K562 (cell line): ENCODE measurements around the gene SPAG16. TPM values are rescaled to one million over a fixed set of nuclear protein-coding genes. Genes with fewer than 3 reads are reported as not detected.

Experiments used
- ATAC-seq: fragments of 200-7000 bp; cut with Tn5 transposase; 3 replicates; pipeline ENCODE4 v1.9.1; 2020; ENCODE audit warnings: moderate library complexity
- BruUV-seq: library from RNA; stranded (reverse); fragments of 400-500 nt; replicated peaks from 2 replicates; lab custom pipeline; 2021; lab: Mats Ljungman, UMichigan
- CTCF ChIA-PET: fragments of 300-600 bp; formaldehyde crosslinking; extraction: SDS; loops from one replicate; lab custom pipeline; 2021; ENCODE audit warnings: low intra/inter-chr PET ratio; lab: Yijun Ruan, JAX
- POLR2A ChIA-PET: fragments of 300-600, 350-650 bp; sonication (Branson Sonifier 250); formaldehyde crosslinking; extraction: SDS; loops from one replicate; lab custom pipeline; 2021; ENCODE audit warnings: antibody characterized with exemption, inconsistent platforms; lab: Yijun Ruan, JAX
- DNase-seq, 4 experiments: peaks; one replicate each; pipeline versions ENCODE4 v3.0.0 to v3.0.0-alpha.2; 2011 to 2018; ENCODE audit warnings: low spot score in 3 of 4, mixed read lengths in 3 of 4; ENCODE audit errors: extremely low read depth in 1 of 4
- FAIRE-seq: peaks from 2 replicates; lab custom pipeline; 2011; peaks lifted over from hg19 to GRCh38; lab: Jason Lieb, UNC
- H2AFZ ChIP-seq: 2 replicates; pipeline ENCODE4 v1.6.0; 2011; ENCODE audit warnings: low read depth, low read length, control low read depth, inconsistent platforms
- H3K27ac ChIP-seq: fragments of 200-600 bp; 3 replicates; pipeline ENCODE4 v1.8.0; 2011; ENCODE audit warnings: low read depth, mild to moderate bottlenecking, control low read depth, inconsistent platforms, low read length, moderate library complexity, mixed read lengths; ENCODE audit errors: extremely low read depth
- H3K27me3 ChIP-seq, 2 experiments: fragments of 300-600 bp in 1 of 2; 2 replicates in 1 of 2; 3 replicates in 1 of 2; pipeline versions ENCODE4 v1.6.0 to v1.8.0; 2011; ENCODE audit warnings: inconsistent platforms in 2 of 2, low read length in 2 of 2, mild to moderate bottlenecking in 1 of 2, mixed read lengths in 1 of 2, moderate library complexity in 1 of 2; ENCODE audit not compliant: control insufficient read depth in 2 of 2, insufficient read depth in 2 of 2
- H3K36me3 ChIP-seq: fragments of 300-600 bp; 3 replicates; pipeline ENCODE4 v1.8.0; 2011; ENCODE audit warnings: mild to moderate bottlenecking, low read length, inconsistent platforms; ENCODE audit not compliant: control insufficient read depth, insufficient read depth
- H3K4me1 ChIP-seq, 2 experiments: fragments of 200-600 bp in 1 of 2; replicated peaks in 1 of 2; 2 replicates in 1 of 2; 3 replicates in 1 of 2; pipeline versions ENCODE4 v1.5.1 to v1.8.0; 2011; ENCODE audit warnings: inconsistent platforms in 2 of 2, low read length in 2 of 2, mild to moderate bottlenecking in 1 of 2, mixed read lengths in 1 of 2, moderate library complexity in 1 of 2; ENCODE audit not compliant: control insufficient read depth in 2 of 2, insufficient read depth in 2 of 2
- H3K4me2 ChIP-seq: 2 replicates; pipeline ENCODE4 v1.6.1; 2011; ENCODE audit warnings: low read length, control low read depth, inconsistent platforms, mixed read lengths; ENCODE audit not compliant: insufficient read depth
- H3K4me3 ChIP-seq: fragments of 200-600 bp; sonication (generic), shearing (Covaris generic); 2 replicates; pipeline ENCODE4 v1.5.1; 2016; ENCODE audit warnings: control low read depth, inconsistent platforms
- H3K79me2 ChIP-seq: fragments of 200-600 bp; 3 replicates; pipeline ENCODE4 v1.8.0; 2011; ENCODE audit warnings: low read length, inconsistent platforms; ENCODE audit not compliant: control insufficient read depth, insufficient read depth
- H3K9ac ChIP-seq, 2 experiments: 2 replicates each; pipeline versions ENCODE4 v1.6.0 to v1.6.1; 2011; ENCODE audit warnings: low read depth in 2 of 2, low read length in 2 of 2, control low read depth in 1 of 2, inconsistent platforms in 1 of 2, mild to moderate bottlenecking in 1 of 2, mixed read lengths in 1 of 2; ENCODE audit not compliant: insufficient read depth in 1 of 2
- H3K9me1 ChIP-seq: one replicate; pipeline ENCODE4 v1.6.0; 2011; ENCODE audit warnings: inconsistent platforms, mild to moderate bottlenecking, low read length, moderate library complexity; ENCODE audit not compliant: control insufficient read depth, insufficient read depth
- H3K9me3 ChIP-seq: replicated peaks from 2 replicates; pipeline ENCODE4 v1.5.1; 2011; ENCODE audit warnings: low read depth, low read length, inconsistent platforms; ENCODE audit not compliant: control insufficient read depth, insufficient read depth
- H4K20me1 ChIP-seq: replicated peaks from 2 replicates; pipeline ENCODE4 v1.6.1; 2011; ENCODE audit warnings: low read length, inconsistent platforms, mixed read lengths; ENCODE audit not compliant: control insufficient read depth, insufficient read depth
- E2F4 ChIP-seq: sonication (generic); formaldehyde crosslinking; IDR thresholded peaks from 2 replicates; pipeline ENCODE4 v1.8.0; 2022; ENCODE audit warnings: mild to moderate bottlenecking, low read depth, missing genetic modification reagents
- KAT8 ChIP-seq: fragments of 450-650 bp; IDR thresholded peaks from 2 replicates; pipeline ENCODE4 v1.6.1; 2016; ENCODE audit warnings: low read depth, mild to moderate bottlenecking
- PPARD ChIP-seq: fragments of 250-450 bp; sonication (Bioruptor Pico); IDR thresholded peaks from 2 replicates; pipeline ENCODE4 v1.8.0; 2022; ENCODE audit warnings: inconsistent platforms, mild to moderate bottlenecking, moderate library complexity
- RHOXF2B ChIP-seq: fragments of 250-450 bp; sonication (Bioruptor Pico); conservative IDR thresholded peaks from 2 replicates; pipeline ENCODE4 v1.5.1; 2021
- ZEB2 ChIP-seq: fragments of 450-650 bp; IDR thresholded peaks from 2 replicates; pipeline ENCODE4 v1.6.1; 2016
- ZKSCAN8 ChIP-seq: fragments of 200-800 bp; sonication (Bioruptor generic); IDR thresholded peaks from 2 replicates; pipeline ENCODE4 v1.6.1; 2016; ENCODE audit warnings: missing genetic modification characterization, missing compliant biosample characterization
- WGBS: fragments of 100-300 bp; shearing (Covaris generic); methylation state at CpG from one replicate; pipeline ENCODE4 v1.1.6; 2016; ENCODE audit warnings: low coverage, mixed read lengths; ENCODE audit not compliant: insufficient coverage; ENCODE audit errors: missing lambda C conversion rate; 5-methylcytosine and 5-hydroxymethylcytosine counted together
- in situ Hi-C: fragments of 300-500 bp; cut with MboI; formaldehyde crosslinking; loops from 4 replicates; pipeline ENCODE4 v1.15.0; 2018; ENCODE audit warnings: inconsistent platforms, mixed read lengths
- intact Hi-C: fragments of 100-400 bp; cut with micrococcal nuclease; formaldehyde crosslinking; loops from 2 replicates; pipeline ENCODE4 v1.14.2; 2022
- polyA plus RNA-seq, 8 experiments: library from polyadenylated mRNA; depleted of rRNA in 4 of 8; stranded (reverse) in 5 of 8; unstranded in 3 of 8; fragments of >200 nt; fragmentation: Nextera tagmentation in 2 of 8; fragmentation: Illumina TruSeq in 1 of 8; extraction: Ambion mirVana in 2 of 8; extraction: Trizol in 1 of 8; gene quantifications; 2 replicates each; pipeline versions ENCODE4 v1.2.1 to v1.2.3, GENCODE V29; 2011 to 2014; ENCODE audit warnings: inconsistent platforms in 1 of 8, missing spikeins in 1 of 8
- total RNA-seq, 7 experiments: library from RNA; depleted of rRNA in 6 of 7; stranded (reverse); fragments of >200 nt in 6 of 7; fragmentation: Illumina TruSeq in 2 of 7; extraction: Trizol in 2 of 7; gene quantifications; 2 replicates each; pipeline versions ENCODE4 v1.2.1 to v1.2.3, GENCODE V29; 2011 to 2021; ENCODE audit warnings: low replicate concordance in 1 of 7

SPAG16 gene
- total and polyA plus RNA-seq, 9 of the 15 experiments (the other 6 are each of a cell fraction or from before 2014, with no cell fraction given): 0.98 to 5.9 (median 3.5) TPM

DNA sequence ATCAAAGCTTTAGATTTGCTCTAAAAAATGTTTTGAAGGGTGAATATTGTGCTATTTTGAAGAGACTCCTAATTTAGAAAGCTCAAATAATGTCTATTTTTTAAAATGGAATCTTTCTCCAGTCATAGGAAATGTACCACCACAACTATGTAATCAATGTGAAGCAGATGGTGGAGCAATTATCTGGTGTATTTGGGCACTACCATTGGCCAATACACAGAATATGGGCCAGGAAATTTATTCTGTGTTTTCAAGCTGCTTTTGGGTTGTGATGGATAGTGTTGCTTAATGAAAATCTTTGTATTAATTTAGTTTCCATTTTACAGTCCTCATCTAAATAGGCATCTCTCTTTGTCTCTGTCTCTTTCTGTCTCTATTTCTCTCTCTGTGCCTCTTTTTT, 1109.5 kb downstream of the SPAG16 start (continued):
- TF ChIP-seq KAT8: no peak
- TF ChIP-seq RHOXF2B (CRISPR knock-in tag): no peak
- no peak for TF ChIP-seq ZKSCAN8 (CRISPR knock-in tag)
- no peak for TF ChIP-seq PPARD (CRISPR knock-in tag)
- TF ChIP-seq, all 486 proteins: peak for 0

DNA sequence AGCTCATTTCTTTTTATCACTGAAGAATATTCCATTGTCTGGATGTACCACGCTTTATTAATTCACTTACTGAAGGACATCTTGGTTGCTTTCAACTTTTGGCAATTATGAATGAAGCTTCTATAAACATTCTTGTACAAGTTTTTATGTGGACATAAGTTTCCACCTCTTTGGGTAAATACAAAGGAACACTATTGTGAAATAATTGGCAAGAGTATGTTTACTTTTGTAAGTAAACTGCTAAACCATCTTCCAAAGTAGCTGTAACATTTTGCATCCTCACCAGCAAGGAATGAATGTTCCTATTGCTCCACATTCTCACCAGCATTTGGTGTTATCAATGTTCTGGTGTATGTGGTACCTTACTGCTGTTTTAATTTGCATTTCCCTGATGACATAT, 1110.8 kb downstream of the SPAG16 start:
- no peaks in the 10 kb centered on the region for H3K79me2 ChIP-seq
- BruUV-seq: no TSS peak
- 0% methylated on average over 1 of the region's 1 CpG for WGBS
- ATAC-seq: no peak
- H3K9ac ChIP-seq: no peak overlapping the region
- no peaks in the 10 kb centered on the region for H4K20me1 ChIP-seq
- no peaks in the 10 kb centered on the region for H3K4me1 ChIP-seq
- POLR2A ChIA-PET: no interaction called here
- no peak for DNase-seq
- intact Hi-C loops (no loop called here), in situ Hi-C loops (no loop called here)
- CTCF ChIA-PET: no interaction called here
- H3K9me1 ChIP-seq: no peaks in the 10 kb centered on the region
- H3K36me3 ChIP-seq: no peaks in the 10 kb centered on the region
- no peak overlapping the region for H3K27ac ChIP-seq
- FAIRE-seq: no peak
- no peak overlapping the region for H3K4me3 ChIP-seq
- no peaks in the 10 kb centered on the region for H3K27me3 ChIP-seq
- H3K9me3 ChIP-seq: no peaks in the 10 kb centered on the region
- H3K4me2 ChIP-seq: no peak overlapping the region
- no peak overlapping the region for H2AFZ ChIP-seq
- TF ChIP-seq E2F4 (CRISPR knock-in tag): no peak
- no peak for TF ChIP-seq ZEB2
